Measurements from ENCODE around the gene CDKN2AIP. TPM values are rescaled to one million over a fixed set of nuclear protein-coding genes. Genes with fewer than 3 reads are reported as not detected.

CDKN2AIP gene
- polyA plus RNA-seq, 2 of the 4 experiments (the other 2 are of a cell fraction) = 9.1 to 12.4 TPM

GRCh38 chr4:183397741-183398297 is 46.6 kb upstream of the CDKN2AIP start (continued):
- TF ChIP-seq HOXA7 (CRISPR knock-in tag; IDR thresholded peaks at IDR 0.05) (no peak), HDAC2 (IDR thresholded peaks at IDR 0.05) (no peak)

- peak; percentile 55 to 63 for DNase-seq (ENCODE audit: low read depth in 1 of 2, low spot score in 1 of 2)
- Histone ChIP-seq H3K4me1 (peaks cover 4% of the 10 kb centered on the region; the same call in 1 of the 3 replicates), H3K9me3 (no peaks in the 10 kb centered on the region), H3K4me2 (peak overlapping the region; percentile 92), H3K4me3 (peak overlapping the region; percentile 34), H3K27ac (peak overlapping the region; percentile 76 to 86)
- ATAC-seq = peak; percentile 97 to 99
- TF ChIP-seq RAD21 (conservative IDR thresholded peaks at IDR 0.05 in 1 of 2, IDR thresholded peaks at IDR 0.05 in 1 of 2) = peak; percentile 39 to 51; a peak in 4 of 5 replicates
- peak; percentile 58 for TF ChIP-seq E2F6 (IDR thresholded peaks at IDR 0.05; ENCODE audit: borderline replicate concordance, low read depth)
- TF ChIP-seq CTCF (IDR thresholded peaks at IDR 0.05) = peak; percentile 45
- TF ChIP-seq MAFK (IDR thresholded peaks at IDR 0.05; ENCODE audit: partially characterized antibody) = peak; percentile 33
- peak; percentile 77 for TF ChIP-seq MAX (IDR thresholded peaks at IDR 0.05)
- TF ChIP-seq TP53 (CRISPR knock-in tag; IDR thresholded peaks at IDR 0.05) = no peak
- no peak for TF ChIP-seq ZFP36 (IDR thresholded peaks at IDR 0.05; ENCODE audit: borderline replicate concordance, partially characterized antibody)
- 0 out of 3 replicates have a peak, but pooled peaks have one; percentile 32 for TF ChIP-seq SMC3 (IDR thresholded peaks at IDR 0.05)
- ChIA-PET POLR2A (interaction anchor here (0.6 to 1.4 kb wide), 3 partner anchors 9 to 12 kb away, joined by 3 to 7 read pairs (median 7); no protein-coding TSS in a partner anchor), CTCF (interaction anchor here (0.6 to 2.7 kb wide), 8 partner anchors 9 to 1238 kb away, joined by 3 to 10 read pairs (median 4); no protein-coding TSS in a partner anchor)
- FAIRE-seq = no peak
- WGBS (ENCODE audit: missing lambda C conversion rate) = 12% methylated on average over 42 of the region's 61 CpGs
These were observed 45.9 kb upstream of the CDKN2AIP start for GRCh38 chr4:183398298-183399125.

- CTCF ChIA-PET = interaction anchor here (0.6 to 2.7 kb wide), 6 partner anchors 8 to 1237 kb away, joined by 3 to 10 read pairs (median 4); no protein-coding TSS in a partner anchor
- no peak for DNase-seq (ENCODE audit: low read depth in 1 of 2, low spot score in 1 of 2)
- TF ChIP-seq RARB (CRISPR knock-in tag; IDR thresholded peaks at IDR 0.05) (no peak), RFX5 (IDR thresholded peaks at IDR 0.05) (no peak), SMC3 (IDR thresholded peaks at IDR 0.05) (no peak), HOXB13 (CRISPR knock-in tag; IDR thresholded peaks at IDR 0.05; ENCODE audit: low read depth) (no peak), HOXA7 (CRISPR knock-in tag; IDR thresholded peaks at IDR 0.05) (no peak), JUN (IDR thresholded peaks at IDR 0.05) (no peak)
- peaks cover 4% of the 10 kb centered on the region; the same call in 1 of the 3 replicates for H3K4me1 ChIP-seq
- 82% methylated on average over 15 of the region's 15 CpGs for WGBS (ENCODE audit: missing lambda C conversion rate)
- no peak for FAIRE-seq
- POLR2A ChIA-PET = interaction anchor here (1.4 kb wide), 1 partner anchor 8 kb away, joined by 7 read pairs; no protein-coding TSS in a partner anchor
- peak; percentile 36 to 51; a peak in 5 of 6 replicates for ATAC-seq
- H3K9me3 ChIP-seq = no peaks in the 10 kb centered on the region
- peak overlapping the region; percentile 34 for H3K4me3 ChIP-seq
- peak overlapping the region; percentile 76 to 86; a peak in 5 of 6 replicates for H3K27ac ChIP-seq
- H3K4me2 ChIP-seq = peak overlapping the region; percentile 92
These were observed 45.3 kb upstream of the CDKN2AIP start for GRCh38 chr4:183399126-183399522.

- no peak overlapping the region for H3K4me3 ChIP-seq
- ChIA-PET POLR2A (no interaction called here), CTCF (interaction anchor here (1.0 to 2.7 kb wide), 4 partner anchors 8 to 461 kb away, joined by 3 to 10 read pairs (median 4); no protein-coding TSS in a partner anchor)
- DNase-seq (ENCODE audit: low read depth in 1 of 2, low spot score in 1 of 2) = no peak
- H3K27ac ChIP-seq = no peak overlapping the region
- WGBS (ENCODE audit: missing lambda C conversion rate) = 86% methylated on average over 12 of the region's 12 CpGs
- no peak for ATAC-seq
- H3K4me1 ChIP-seq = peaks cover 4% of the 10 kb centered on the region; the same call in 1 of the 3 replicates
- no peak for TF ChIP-seq EP300 (IDR thresholded peaks at IDR 0.05)
- no peak for TF ChIP-seq REST (IDR thresholded peaks at IDR 0.05)
- TF ChIP-seq FOXS1 (CRISPR knock-in tag; IDR thresholded peaks at IDR 0.05) = no peak
- no peak for TF ChIP-seq HOXB5 (CRISPR knock-in tag; IDR thresholded peaks at IDR 0.05)
- TF ChIP-seq ELK1 (IDR thresholded peaks at IDR 0.05; ENCODE audit: low read depth, low read length) = no peak
- no peaks in the 10 kb centered on the region for H3K9me3 ChIP-seq
- FAIRE-seq = no peak
- H3K4me2 ChIP-seq = no peak overlapping the region
These were observed 44.8 kb upstream of the CDKN2AIP start for GRCh38 chr4:183399616-183400015.
